Uterus (tissue), 4 donors: ENCODE measurements around the gene GPR132. TPM values are rescaled to one million over a fixed set of nuclear protein-coding genes. Genes with fewer than 3 reads are reported as not detected.

ENCODE experiments used
- DNase-seq, 2 donors: peaks; one replicate each; pipeline ENCODE4 v3.0.0-alpha.2; 2019 to 2020
- H3K27ac ChIP-seq, 2 donors: fragments of 200-600 bp; sonication (generic); 1 replicate in 1 of 2; 2 replicates in 1 of 2; pipeline ENCODE4 v1.5.1; 2016 to 2018
- H3K27me3 ChIP-seq, 2 donors: fragments of 200-600 bp; sonication (generic); one replicate each; pipeline ENCODE4 v1.5.1; 2018 to 2019; ENCODE audit warnings: control low read depth in 1 of 2
- H3K36me3 ChIP-seq, 2 donors: fragments of 200-600 bp; sonication (generic); one replicate each; pipeline ENCODE4 v1.5.1; 2019; ENCODE audit warnings: control low read depth in 1 of 2
- H3K4me1 ChIP-seq, 2 donors: fragments of 200-600 bp; sonication (generic); one replicate each; pipeline ENCODE4 v1.5.1; 2018 to 2019; ENCODE audit warnings: control low read depth in 1 of 2
- H3K4me3 ChIP-seq, 2 donors: fragments of 200-600 bp; sonication (generic); 1 replicate in 1 of 2; 2 replicates in 1 of 2; pipeline ENCODE4 v1.5.1; 2018 to 2019; ENCODE audit warnings: mild to moderate bottlenecking in 1 of 2
- H3K9me3 ChIP-seq, 2 donors: fragments of 200-600 bp; sonication (generic); one replicate each; pipeline ENCODE4 v1.5.1; 2019; ENCODE audit warnings: control low read depth in 1 of 2
- CTCF ChIP-seq, 4 experiments: fragments of 200-600 bp in 2 of 4; fragments of 450-650 bp in 2 of 4; sonication (generic) in 2 of 4; IDR thresholded peaks; one replicate each; pipeline ENCODE4 v1.5.1; 2016 to 2019; ENCODE audit warnings: antibody characterized with exemption in 4 of 4, mild to moderate bottlenecking in 2 of 4, moderate library complexity in 1 of 4
- POLR2A ChIP-seq, 2 donors: fragments of 450-650 bp; IDR thresholded peaks; one replicate each; pipeline ENCODE4 v1.6.1; 2016; ENCODE audit warnings: antibody characterized with exemption in 2 of 2, mild to moderate bottlenecking in 1 of 2, moderate library complexity in 1 of 2
- intact Hi-C: fragments of 100-400 bp; cut with DNase I; formaldehyde crosslinking; loops from one replicate; pipeline ENCODE4 v1.15.1; 2023; ENCODE audit warnings: low total_unique reads
- total RNA-seq, 4 donors: library from RNA; depleted of rRNA in 3 of 4; stranded (reverse); fragments of >200 nt in 3 of 4; gene quantifications; one replicate each; pipeline versions ENCODE4 v1.1.0 to v1.2.4, GENCODE V29; 2014 to 2023
- donor health status: DM: yes; HTN: yes; CAD: no.

The GPR132 gene
- total RNA-seq, 4 donors from 2014 or later, result 1.7 to 3.7 TPM; not detected in 2

- no peaks in the 10 kb centered on the region for H3K27me3 ChIP-seq
- DNase-seq, result no peak
- H3K36me3 ChIP-seq, result no peaks in the 10 kb centered on the region
- H3K9me3 ChIP-seq, result no peaks in the 10 kb centered on the region
- intact Hi-C loops, result no loop called here
- H3K4me1 ChIP-seq, result peaks cover 0 to 12% of the 10 kb centered on the region in 2 donors
- no peak overlapping the region for H3K27ac ChIP-seq
- no peak overlapping the region for H3K4me3 ChIP-seq
- TF ChIP-seq CTCF (IDR thresholded peaks at IDR 0.05) (no peak), POLR2A (IDR thresholded peaks at IDR 0.05) (no peak)
These were observed 50.0 kb downstream of the GPR132 start for GRCh38 chr14:105015242-105015641.

- intact Hi-C loops, result no loop called here
- peaks cover 0 to 7% of the 10 kb centered on the region in 2 donors for H3K4me1 ChIP-seq
- no peak for TF ChIP-seq POLR2A (IDR thresholded peaks at IDR 0.05)
- TF ChIP-seq CTCF (IDR thresholded peaks at IDR 0.05), result no peak
- DNase-seq, result no peak
- H3K4me3 ChIP-seq, result no peak overlapping the region
- H3K27me3 ChIP-seq, result no peaks in the 10 kb centered on the region
- no peak overlapping the region for H3K27ac ChIP-seq
- H3K36me3 ChIP-seq, result no peaks in the 10 kb centered on the region
- H3K9me3 ChIP-seq, result no peaks in the 10 kb centered on the region
These were observed 50.6 kb downstream of the GPR132 start for GRCh38 chr14:105014631-105015030.

- no peak for DNase-seq
- intact Hi-C loops, result no loop called here
These were observed 51.2 kb downstream of the GPR132 start for GRCh38 chr14:105014032-105014431.

GRCh38 chr14:105013150-105013785, 52.0 kb downstream of the GPR132 start:
- Histone ChIP-seq H3K27me3 (no peaks in the 10 kb centered on the region), H3K4me3 (no peak overlapping the region), H3K9me3 (no peaks in the 10 kb centered on the region), H3K4me1 (no peaks in the 10 kb centered on the region), H3K36me3 (no peaks in the 10 kb centered on the region), H3K27ac (no peak overlapping the region)
- TF ChIP-seq CTCF (IDR thresholded peaks at IDR 0.05), result no peak
- no peak for TF ChIP-seq POLR2A (IDR thresholded peaks at IDR 0.05)
- DNase-seq, result no peak
- intact Hi-C loops, result no loop called here

More at GRCh38 chr14:105014032-105014431, 51.2 kb downstream of the GPR132 start:
- Histone ChIP-seq H3K36me3 (no peaks in the 10 kb centered on the region), H3K27ac (no peak overlapping the region), H3K4me1 (peaks cover 0 to 3% of the 10 kb centered on the region in 2 donors), H3K9me3 (no peaks in the 10 kb centered on the region), H3K27me3 (no peaks in the 10 kb centered on the region), H3K4me3 (no peak overlapping the region)
- TF ChIP-seq POLR2A (IDR thresholded peaks at IDR 0.05) (no peak), CTCF (IDR thresholded peaks at IDR 0.05) (no peak)

GRCh38 chr14:105012171-105012985, 52.9 kb downstream of the GPR132 start:
- no peak for DNase-seq
- intact Hi-C loops, result no loop called here
- Histone ChIP-seq H3K4me1 (no peaks in the 10 kb centered on the region), H3K27me3 (no peaks in the 10 kb centered on the region), H3K27ac (no peak overlapping the region), H3K36me3 (no peaks in the 10 kb centered on the region), H3K9me3 (no peaks in the 10 kb centered on the region), H3K4me3 (no peak overlapping the region)
- TF ChIP-seq CTCF (IDR thresholded peaks at IDR 0.05) (no peak), POLR2A (IDR thresholded peaks at IDR 0.05) (no peak)
